ENCODE results near the gene APOBEC4. TPM values are rescaled to one million over a fixed set of nuclear protein-coding genes. Genes with fewer than 3 reads are reported as not detected.

APOBEC4 gene
- total and polyA plus RNA-seq, 2 of the 8 experiments (the other 6 are each of a cell fraction or from before 2014, with no cell fraction given), result not detected

DNA sequence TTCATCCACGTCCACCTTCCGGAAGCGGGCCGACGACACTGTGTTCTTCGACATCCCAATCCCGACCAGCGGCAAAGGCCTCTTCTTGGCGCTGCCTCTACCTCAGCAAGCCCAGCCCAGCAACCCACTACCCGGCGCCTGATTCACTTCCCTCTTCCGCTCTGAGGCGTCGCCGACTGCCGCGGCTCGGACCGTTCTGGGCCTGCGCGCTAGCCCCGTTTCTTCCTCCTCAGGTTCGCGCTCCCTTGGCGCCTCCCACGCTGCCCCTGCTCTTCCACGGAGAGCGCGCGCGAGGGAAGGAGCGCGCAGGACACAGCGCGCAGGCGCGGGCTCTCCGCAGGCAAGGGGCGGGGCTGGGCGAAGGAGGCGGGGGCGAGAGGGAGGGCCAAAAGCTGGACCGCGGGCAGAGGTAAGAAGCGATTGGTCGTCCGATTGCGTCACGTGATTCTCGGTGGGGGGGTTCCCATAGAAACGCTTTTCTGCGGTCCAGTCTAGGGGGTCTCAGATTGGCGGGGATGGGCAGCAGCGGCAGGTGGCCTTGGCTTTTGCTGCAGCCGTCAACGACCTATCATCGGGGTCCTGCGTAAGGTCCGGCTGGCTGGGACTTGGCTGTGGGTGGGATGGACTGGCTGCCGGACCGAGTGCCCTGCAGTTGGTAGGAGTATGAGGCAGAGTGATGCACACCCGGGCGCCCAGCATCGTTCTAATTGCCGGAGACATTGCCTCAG is 17.3 kb downstream of the APOBEC4 start, which contains the start of gene ARPC5 (continued):
- no peak for TF ChIP-seq RNF2 (IDR thresholded peaks at IDR 0.05; ENCODE audit: borderline replicate concordance, low read depth, low read length, missing control alignments, poor library complexity, severe bottlenecking)
- TF ChIP-seq TCF12 (IDR thresholded peaks at IDR 0.05; ENCODE audit: low read depth, low read length), result no peak
- TF ChIP-seq POLR2A (IDR thresholded peaks at IDR 0.05; ENCODE audit: control extremely low read depth in 1 of 2, low read depth in 2 of 2, low read length in 2 of 2), result no peak
- peak; percentile 42 for TF ChIP-seq PHF8 (conservative IDR thresholded peaks at IDR 0.05; ENCODE audit: low read depth, low read length)
- TF ChIP-seq GABPA (IDR thresholded peaks at IDR 0.05; ENCODE audit: borderline replicate concordance, insufficient read depth, low read length), result no peak
- TF ChIP-seq SP1 (IDR thresholded peaks at IDR 0.05; ENCODE audit: low read depth, low read length), result no peak
- peak; percentile 9 for TF ChIP-seq NANOG (IDR thresholded peaks at IDR 0.05; ENCODE audit: insufficient read depth, low read depth, low read length, poor library complexity, severe bottlenecking)
- TF ChIP-seq KDM5A (IDR thresholded peaks at IDR 0.05; ENCODE audit: low read length), result no peak
- TF ChIP-seq RAD21 (IDR thresholded peaks at IDR 0.05 in 1 of 2, conservative IDR thresholded peaks at IDR 0.05 in 1 of 2; ENCODE audit: low read depth in 2 of 2, low read length in 2 of 2), result no peak
- no peak for TF ChIP-seq GTF2F1 (IDR thresholded peaks at IDR 0.05; ENCODE audit: borderline replicate concordance, low read depth, low read length)
- TF ChIP-seq FOSL1 (IDR thresholded peaks at IDR 0.05; ENCODE audit: insufficient read depth, low read depth, low read length), result no peak
- TF ChIP-seq POU5F1 (IDR thresholded peaks at IDR 0.05; ENCODE audit: low read depth, low read length), result no peak
- TF ChIP-seq EP300 (IDR thresholded peaks at IDR 0.05; ENCODE audit: borderline replicate concordance in 1 of 2, low read depth in 2 of 2, low read length in 2 of 2), result no peak
- TF ChIP-seq TAF1 (IDR thresholded peaks at IDR 0.05; ENCODE audit: low read depth, low read length), result peak; percentile 27; the same call in 1 of the 2 replicates
- TF ChIP-seq CBX8 (IDR thresholded peaks at IDR 0.05; ENCODE audit: borderline replicate concordance, low read depth, low read length), result no peak
- TF ChIP-seq EZH2 (IDR thresholded peaks at IDR 0.05; ENCODE audit: low read depth, low read length, severe bottlenecking), result no peak
- TF ChIP-seq NRF1 (IDR thresholded peaks at IDR 0.05; ENCODE audit: low read depth, low read length), result peak; percentile 70
- TF ChIP-seq BACH1 (IDR thresholded peaks at IDR 0.05; ENCODE audit: low read length), result peak; percentile 89
- TF ChIP-seq TEAD4 (IDR thresholded peaks at IDR 0.05; ENCODE audit: low read depth, low read length), result no peak
- TF ChIP-seq JUN (IDR thresholded peaks at IDR 0.05; ENCODE audit: low read depth, low read length), result no peak
- TF ChIP-seq BCL11A (IDR thresholded peaks at IDR 0.05; ENCODE audit: low read depth in 2 of 2, low read length in 2 of 2), result no peak
- TF ChIP-seq CHD2 (IDR thresholded peaks at IDR 0.05; ENCODE audit: low read length), result no peak
- peak; percentile 4 to 53; a peak in 1 of 4 replicates for TF ChIP-seq SIN3A (conservative IDR thresholded peaks at IDR 0.05 in 1 of 2, IDR thresholded peaks at IDR 0.05 in 1 of 2; ENCODE audit: low read depth in 1 of 2, low read length in 2 of 2)
- peak; percentile 13; the same call in 1 of the 2 replicates for TF ChIP-seq TBP (IDR thresholded peaks at IDR 0.05; ENCODE audit: low read depth, low read length)
